ACHN (cell line): ENCODE measurements around the gene TIAM2.
"Not testable (repeated sequence)": the region's sequence is repeated elsewhere in the genome, so short reads cannot be mapped to it uniquely, and the experiment has no call there.

ENCODE experiments used
- DNase-seq: peaks from one replicate; pipeline ENCODE4 v3.0.0-alpha.2; 2015
- in situ Hi-C: cut with HindIII; loops from 2 replicates; pipeline ENCODE4 v1.10.0; 2017; ENCODE audit warnings: low sequenced_read_pairs, low pct_ligation_motif_present, low pct_unique_long_range_greater_than_20kb

The TIAM2 gene

GRCh38 chr6:155196911-155197310 is 201.8 kb downstream of the TIAM2 start:
- in situ Hi-C loops: no loop called here
- DNase-seq: no peak

- DNase-seq: no peak
- in situ Hi-C loops: no loop called here
Observed at GRCh38 chr6:155197932-155198331, 202.8 kb downstream of the TIAM2 start.

- in situ Hi-C loops: no loop called here
- no peak for DNase-seq
Observed at GRCh38 chr6:155200012-155200411, 204.9 kb downstream of the TIAM2 start.

- DNase-seq: peak; percentile 44
- in situ Hi-C loops: no loop called here
Observed at GRCh38 chr6:155201461-155202226, 206.5 kb downstream of the TIAM2 start.

- DNase-seq: no peak
- in situ Hi-C loops: no loop called here
Observed at GRCh38 chr6:155207223-155207622, 212.1 kb downstream of the TIAM2 start.

- no peak for DNase-seq
- in situ Hi-C loops: no loop called here
Observed at GRCh38 chr6:155212106-155212505, 217.0 kb downstream of the TIAM2 start.

GRCh38 chr6:155212616-155213380 is 217.7 kb downstream of the TIAM2 start:
- in situ Hi-C loops: no loop called here
- DNase-seq: no peak

GRCh38 chr6:155213611-155214372 is 218.7 kb downstream of the TIAM2 start:
- in situ Hi-C loops: no loop called here
- DNase-seq: no peak

GRCh38 chr6:155215906-155216305 is 220.8 kb downstream of the TIAM2 start:
- in situ Hi-C loops: no loop called here
- DNase-seq: no peak

GRCh38 chr6:155216312-155217046 is 221.4 kb downstream of the TIAM2 start:
- in situ Hi-C loops: no loop called here

GRCh38 chr6:155218711-155219110 is 223.6 kb downstream of the TIAM2 start:
- in situ Hi-C loops, DNase-seq: not testable (repeated sequence)

More at GRCh38 chr6:155216312-155217046, 221.4 kb downstream of the TIAM2 start:
- DNase-seq: no peak

- no peak for DNase-seq
- in situ Hi-C loops: no loop called here
Observed at GRCh38 chr6:155219299-155219698, 224.2 kb downstream of the TIAM2 start.

- in situ Hi-C loops: no loop called here
- no peak for DNase-seq
Observed at GRCh38 chr6:155219858-155220301, 224.8 kb downstream of the TIAM2 start.

- no peak for DNase-seq
- in situ Hi-C loops: no loop called here
Observed at GRCh38 chr6:155221086-155221485, 226.0 kb downstream of the TIAM2 start.

GRCh38 chr6:155222506-155222905 is 227.4 kb downstream of the TIAM2 start:
- DNase-seq: no peak
- in situ Hi-C loops: no loop called here

GRCh38 chr6:155223646-155224451 is 228.7 kb downstream of the TIAM2 start:
- DNase-seq: peak; percentile 41
- in situ Hi-C loops: no loop called here

GRCh38 chr6:155224618-155225017 is 229.5 kb downstream of the TIAM2 start:
- in situ Hi-C loops: no loop called here
- no peak for DNase-seq

- in situ Hi-C loops: no loop called here
- no peak for DNase-seq
Observed at GRCh38 chr6:155227046-155227445, 231.9 kb downstream of the TIAM2 start.
